ENCODE results near the gene PAPLN. TPM values are rescaled to one million over a fixed set of nuclear protein-coding genes. Genes with fewer than 3 reads are reported as not detected.

The PAPLN gene
- total and polyA plus RNA-seq, 3 donors from 2014 or later = 12.4 to 33.4 (median 24.5) TPM

GRCh38 chr14:73239393-73240241 is 2.3 kb downstream of the PAPLN start:
- Histone ChIP-seq H3K36me3 (ENCODE audit: low read depth, missing control alignments) (no peaks in the 10 kb centered on the region), H3K27ac (no peak overlapping the region), H3K4me3 (peak overlapping the region; percentile 15 to 55), H3K4me1 (peaks cover 21% of the 10 kb centered on the region), H3K27me3 (no peaks in the 10 kb centered on the region), H3K9me3 (no peaks in the 10 kb centered on the region)
- no peak for TF ChIP-seq POLR2A (IDR thresholded peaks at IDR 0.05)
- no peak for TF ChIP-seq CTCF (IDR thresholded peaks at IDR 0.05)
- intact Hi-C loops (cut with DNase I; ENCODE audit: low total_unique reads) = loop anchor here (10.0 kb wide), 1 partner anchor 655 kb away; no protein-coding TSS in a partner anchor
- whole genome bisulfite sequencing, 2 donors = 1 to 6% methylated on average over 12 to 30 of the region's 48 CpGs
- DNase-seq = peak; percentile 83

- Histone ChIP-seq H3K36me3 (ENCODE audit: low read depth, missing control alignments) (no peaks in the 10 kb centered on the region), H3K27ac (no peak overlapping the region), H3K27me3 (no peaks in the 10 kb centered on the region), H3K4me3 (no peak overlapping the region), H3K9me3 (no peaks in the 10 kb centered on the region), H3K4me1 (peaks cover 14% of the 10 kb centered on the region)
- intact Hi-C loops (cut with DNase I; ENCODE audit: low total_unique reads) = loop anchor here (10.0 kb wide), 1 partner anchor 654 kb away; no protein-coding TSS in a partner anchor
- DNase-seq = no peak
- TF ChIP-seq POLR2A (IDR thresholded peaks at IDR 0.05) (no peak), CTCF (IDR thresholded peaks at IDR 0.05) (no peak)
- WGBS, 2 donors = 82 to 88% methylated on average over 8 to 10 of the region's 10 CpGs
Measured at GRCh38 chr14:73240816-73241480, 3.6 kb downstream of the PAPLN start.

- no peak for DNase-seq
- no peak overlapping the region for H3K27ac ChIP-seq
- peaks cover 14% of the 10 kb centered on the region for H3K4me1 ChIP-seq
Measured at GRCh38 chr14:73241481-73242165, 4.3 kb downstream of the PAPLN start.

More at GRCh38 chr14:73241481-73242165, 4.3 kb downstream of the PAPLN start:
- Histone ChIP-seq H3K4me3 (no peak overlapping the region), H3K9me3 (no peaks in the 10 kb centered on the region), H3K36me3 (ENCODE audit: low read depth, missing control alignments) (no peaks in the 10 kb centered on the region), H3K27me3 (no peaks in the 10 kb centered on the region)
- intact Hi-C loops (cut with DNase I; ENCODE audit: low total_unique reads) = loop anchor here (10.0 kb wide), 1 partner anchor 653 kb away; no protein-coding TSS in a partner anchor
- TF ChIP-seq CTCF (IDR thresholded peaks at IDR 0.05) (no peak), POLR2A (IDR thresholded peaks at IDR 0.05) (no peak)
- WGBS, 2 donors = 89 to 94% methylated on average over 16 to 19 of the region's 19 CpGs

Data from testis (tissue), 3 donors.